GM18507 (cell line): ENCODE data around the gene CTPS2.
A peak's percentile ranks its signal among the peaks of the same experiment; 100 is the strongest.
"Not testable (repeated sequence)": the region's sequence is repeated elsewhere in the genome, so short reads cannot be mapped to it uniquely, and the experiment has no call there.

ENCODE experiments used
- DNase-seq: peaks from one replicate; pipeline ENCODE4 v3.0.0; 2011; ENCODE audit warnings: low read depth; ENCODE audit not compliant: insufficient read length; ENCODE audit errors: extremely low spot score
- FAIRE-seq: peaks from 2 replicates; lab custom pipeline; 2011; peaks lifted over from hg19 to GRCh38; lab: Jason Lieb, UNC

Gene CTPS2

GRCh38 chrX:16716451-16716850, 4.0 kb upstream of the CTPS2 start:
- DNase-seq, FAIRE-seq: not testable (repeated sequence)

DNA sequence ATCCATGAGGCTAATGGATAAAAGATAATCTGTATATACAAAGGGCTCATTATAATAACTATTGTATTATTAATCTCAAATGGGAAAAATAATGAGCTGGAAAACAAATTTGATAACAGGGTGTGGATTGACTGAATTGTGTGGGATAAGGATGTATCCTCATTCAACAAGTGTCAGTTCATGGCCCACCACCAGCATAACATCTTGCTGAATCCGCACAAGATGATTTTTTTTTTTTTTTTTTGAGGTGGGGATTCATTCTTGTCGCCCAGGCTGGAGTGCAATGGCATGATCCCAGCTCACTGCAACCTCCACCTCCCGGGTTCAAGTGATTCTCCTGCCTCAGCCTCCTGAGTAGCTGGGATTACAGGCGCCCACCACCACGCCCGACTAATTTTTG, 3.2 kb upstream of the CTPS2 start:
- not testable (repeated sequence) for FAIRE-seq

GRCh38 chrX:16714504-16714903, 2.0 kb upstream of the CTPS2 start:
- no peak for FAIRE-seq
- no peak for DNase-seq

More for the DNA sequence above, 3.2 kb upstream of the CTPS2 start:
- not testable (repeated sequence) for DNase-seq

GRCh38 chrX:16711893-16712547, 449 bp downstream of the CTPS2 start:
- FAIRE-seq, result peak; percentile 41
- DNase-seq, result no peak

DNA sequence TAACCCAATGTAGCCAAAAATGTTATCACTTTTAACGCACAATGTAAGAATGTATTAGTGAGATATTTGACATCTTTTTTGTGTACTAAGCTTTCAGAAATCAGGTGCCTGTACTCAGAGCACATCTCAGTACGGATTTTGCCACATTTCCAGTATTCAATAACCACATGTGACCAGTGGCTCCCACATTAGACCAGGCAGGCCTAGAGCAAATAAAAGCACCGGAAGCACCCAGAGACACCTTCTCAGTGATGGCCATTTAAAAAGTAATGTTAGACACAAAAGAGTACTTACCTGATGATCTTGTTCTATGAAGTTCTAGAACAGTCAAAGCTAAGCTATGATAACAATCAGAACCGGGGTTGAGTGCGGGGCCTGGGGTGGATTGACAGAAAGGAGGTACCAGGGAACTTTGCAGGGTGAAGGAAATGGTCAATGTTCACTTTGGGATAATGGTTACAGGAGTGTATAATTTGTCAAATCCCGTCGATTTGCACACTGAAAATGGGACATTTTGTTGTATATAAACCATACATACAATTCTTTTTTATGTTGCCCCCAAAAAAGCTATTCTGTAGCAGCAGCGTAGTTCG, 1.2 kb downstream of the CTPS2 start:
- FAIRE-seq, result peak; percentile 85

DNA sequence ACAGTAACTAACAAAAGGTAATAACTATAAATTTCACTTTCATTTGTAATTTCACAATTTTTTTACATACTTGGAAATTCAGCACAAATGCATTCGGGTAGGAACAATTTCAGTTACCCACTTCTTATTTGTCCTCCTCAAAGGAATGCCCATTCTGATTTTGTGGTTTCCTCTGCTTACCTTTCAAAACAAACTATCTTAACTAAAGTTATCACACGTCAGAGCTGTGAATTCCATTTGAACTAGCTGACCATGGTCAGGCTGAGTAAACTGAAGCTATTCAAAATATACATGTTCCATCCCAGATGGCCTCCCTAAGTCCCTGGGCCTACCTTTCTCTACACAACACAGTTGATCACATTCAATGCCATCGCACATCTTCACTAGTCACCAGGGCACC, 4.5 kb downstream of the CTPS2 start:
- no peak for FAIRE-seq

More for the DNA sequence above, 1.2 kb downstream of the CTPS2 start:
- no peak for DNase-seq

DNA sequence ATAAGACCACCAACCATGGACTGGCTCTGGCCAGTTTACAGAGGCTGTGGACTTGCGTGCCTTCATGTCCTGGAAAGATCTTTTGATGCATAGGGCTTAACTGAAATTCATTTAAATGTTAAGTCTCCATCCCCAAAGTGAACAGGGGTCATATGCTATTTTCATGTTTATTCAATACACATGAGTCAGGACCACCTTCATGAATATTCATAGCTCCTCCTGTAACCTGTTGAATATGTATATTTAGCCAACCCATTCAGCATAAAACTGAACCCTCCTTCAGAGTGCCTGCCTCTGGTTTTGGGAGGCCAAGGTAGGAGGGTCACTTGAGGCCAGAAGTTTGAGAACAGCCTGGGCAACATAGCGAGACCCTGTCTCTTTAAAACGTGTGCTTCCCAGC, 7.1 kb downstream of the CTPS2 start:
- no peak for FAIRE-seq
- no peak for DNase-seq

More for the DNA sequence above, 4.5 kb downstream of the CTPS2 start:
- no peak for DNase-seq

- no peak for FAIRE-seq
- DNase-seq, result no peak
Measured at GRCh38 chrX:16702700-16703599, 9.5 kb downstream of the CTPS2 start.

DNA sequence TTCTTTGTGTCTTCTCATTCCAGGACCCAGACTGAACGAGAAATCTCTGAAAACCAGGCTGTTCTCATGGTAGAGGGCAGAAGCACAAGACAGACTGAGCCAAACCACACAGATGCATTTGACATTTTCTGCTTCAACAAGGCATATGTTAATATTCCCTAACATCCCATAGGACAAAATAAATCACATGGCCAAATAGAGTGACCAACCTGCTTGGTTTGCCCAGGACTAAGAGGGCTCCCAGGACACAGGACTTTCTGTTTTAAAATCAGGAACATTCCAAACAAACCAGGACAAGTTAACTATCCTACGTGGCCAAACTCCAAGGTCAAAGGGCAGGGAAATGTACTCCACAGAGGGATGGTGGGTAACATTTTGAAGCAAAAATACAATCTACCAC, 11.7 kb downstream of the CTPS2 start:
- FAIRE-seq (no peak), DNase-seq (no peak)

DNA sequence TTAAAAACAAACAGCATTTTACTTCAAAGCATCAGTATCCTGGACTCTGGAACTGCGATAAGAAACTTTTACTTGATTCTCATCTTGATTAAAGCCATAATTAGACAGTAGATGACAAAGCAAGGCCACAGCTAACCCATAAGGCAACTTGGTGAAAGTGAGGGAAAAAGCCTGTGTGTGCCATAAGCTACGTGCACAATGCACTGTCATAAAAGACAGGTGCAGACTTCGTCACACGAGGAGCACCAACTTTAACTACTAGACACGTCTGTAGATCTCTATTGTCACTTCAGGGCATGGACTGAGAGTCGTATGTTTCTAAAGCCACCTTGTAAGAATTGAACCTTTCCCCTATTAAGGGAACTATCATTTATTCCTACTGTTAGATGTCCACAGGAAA, 13.1 kb downstream of the CTPS2 start:
- DNase-seq, result no peak
- FAIRE-seq, result no peak

DNA sequence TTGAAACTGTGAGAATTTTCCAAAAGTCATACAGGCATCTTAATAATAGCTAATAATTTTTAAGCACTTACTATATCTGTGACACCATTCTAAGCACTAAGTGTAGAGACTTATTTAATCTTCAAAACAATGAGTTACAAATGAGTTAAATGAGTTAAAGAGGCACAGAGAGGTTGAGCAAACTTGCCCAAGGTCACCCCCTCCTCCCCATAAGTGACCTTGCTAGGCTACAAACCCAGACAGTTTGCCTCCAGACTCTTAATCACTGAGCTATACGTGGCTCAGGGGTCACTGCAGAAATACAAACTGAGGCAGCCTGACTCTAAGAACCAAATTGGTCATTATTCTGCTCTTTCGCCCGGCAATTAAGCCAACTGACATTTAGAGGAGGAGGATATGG, 15.5 kb downstream of the CTPS2 start:
- FAIRE-seq (no peak), DNase-seq (no peak)

- peak; percentile 87 for FAIRE-seq
- DNase-seq, result no peak
Measured at GRCh38 chrX:16695079-16695676, 17.3 kb downstream of the CTPS2 start.

GRCh38 chrX:16687514-16687913, 25.0 kb downstream of the CTPS2 start:
- FAIRE-seq (no peak), DNase-seq (no peak)

GRCh38 chrX:16683007-16683664, 29.3 kb downstream of the CTPS2 start:
- FAIRE-seq (no peak), DNase-seq (no peak)

DNA sequence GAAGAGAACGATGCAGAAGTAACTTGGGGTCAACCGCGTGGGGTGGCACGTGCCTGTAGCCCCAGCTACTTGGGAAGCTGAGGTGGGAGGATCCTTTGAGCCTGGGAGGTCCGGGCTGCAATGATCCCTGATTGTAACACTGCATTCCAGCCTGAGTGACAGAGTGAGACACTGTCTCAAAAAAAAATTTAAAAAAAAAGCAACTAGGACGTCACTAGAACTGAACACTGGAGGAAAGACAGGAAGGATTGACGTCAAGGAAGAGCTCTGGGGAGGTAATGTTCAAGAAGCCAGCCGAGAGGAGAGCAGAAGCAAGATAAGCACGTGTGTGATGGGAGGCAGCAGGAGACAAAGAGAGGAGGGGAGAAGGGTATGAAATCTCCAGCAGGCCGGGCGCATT, 33.8 kb downstream of the CTPS2 start:
- no peak for DNase-seq
- FAIRE-seq, result no peak

GRCh38 chrX:16671005-16671404, 41.5 kb downstream of the CTPS2 start:
- no peak for DNase-seq
- FAIRE-seq, result peak; percentile 67

- no peak for DNase-seq
- no peak for FAIRE-seq
Measured at GRCh38 chrX:16666541-16666940, 45.9 kb downstream of the CTPS2 start.

DNA sequence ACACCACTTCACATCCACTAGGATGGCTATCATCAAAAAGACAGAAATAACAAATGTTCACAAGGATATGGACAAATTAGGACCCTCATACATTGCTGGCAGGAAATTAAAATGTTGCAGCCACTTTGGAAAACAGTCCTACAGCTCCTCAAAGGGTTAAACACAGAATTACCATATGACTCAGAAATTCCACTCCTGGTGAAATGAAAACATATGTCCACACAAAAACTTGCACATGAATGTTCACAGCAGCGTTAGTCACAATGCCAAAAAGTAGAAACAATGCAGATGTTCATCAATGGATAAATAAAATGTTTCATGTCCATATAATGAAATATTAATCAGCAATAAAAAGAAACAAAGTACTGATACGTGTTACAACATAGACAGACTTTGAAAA, 47.4 kb downstream of the CTPS2 start:
- FAIRE-seq (no peak), DNase-seq (no peak)

GRCh38 chrX:16664626-16665025, 47.8 kb downstream of the CTPS2 start:
- FAIRE-seq, result no peak
- no peak for DNase-seq

DNA sequence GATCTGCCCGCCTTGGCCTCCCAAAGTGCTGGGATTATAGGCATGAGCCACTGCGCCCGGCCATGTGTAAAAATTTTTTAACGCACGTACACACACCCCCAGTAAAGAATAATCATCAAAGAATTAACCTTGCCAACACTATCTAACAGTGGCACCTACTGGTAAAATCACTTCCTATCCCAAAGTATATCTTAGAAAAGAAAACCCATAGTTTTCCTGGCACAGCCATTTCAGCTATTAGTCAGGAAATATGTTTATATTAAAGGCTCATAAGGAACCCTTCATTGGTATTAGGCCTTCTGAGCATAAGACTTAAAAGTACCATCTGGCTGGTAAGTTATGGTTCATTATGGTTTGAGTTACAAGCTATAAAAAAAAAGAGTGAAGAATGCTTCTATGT, 48.4 kb downstream of the CTPS2 start:
- no peak for DNase-seq
- no peak for FAIRE-seq
